ENCODE data around the gene HECTD4.
"Not testable (repeated sequence)": the region's sequence is repeated elsewhere in the genome, so short reads cannot be mapped to it uniquely, and the experiment has no call there.

The HECTD4 gene

GRCh38 chr12:112353393-112353792 is 28.8 kb downstream of the HECTD4 start:
- DNase-seq (ENCODE audit: low spot score): no peak

- DNase-seq (ENCODE audit: low spot score): no peak
Measured at GRCh38 chr12:112352921-112353320, 29.3 kb downstream of the HECTD4 start.

DNA sequence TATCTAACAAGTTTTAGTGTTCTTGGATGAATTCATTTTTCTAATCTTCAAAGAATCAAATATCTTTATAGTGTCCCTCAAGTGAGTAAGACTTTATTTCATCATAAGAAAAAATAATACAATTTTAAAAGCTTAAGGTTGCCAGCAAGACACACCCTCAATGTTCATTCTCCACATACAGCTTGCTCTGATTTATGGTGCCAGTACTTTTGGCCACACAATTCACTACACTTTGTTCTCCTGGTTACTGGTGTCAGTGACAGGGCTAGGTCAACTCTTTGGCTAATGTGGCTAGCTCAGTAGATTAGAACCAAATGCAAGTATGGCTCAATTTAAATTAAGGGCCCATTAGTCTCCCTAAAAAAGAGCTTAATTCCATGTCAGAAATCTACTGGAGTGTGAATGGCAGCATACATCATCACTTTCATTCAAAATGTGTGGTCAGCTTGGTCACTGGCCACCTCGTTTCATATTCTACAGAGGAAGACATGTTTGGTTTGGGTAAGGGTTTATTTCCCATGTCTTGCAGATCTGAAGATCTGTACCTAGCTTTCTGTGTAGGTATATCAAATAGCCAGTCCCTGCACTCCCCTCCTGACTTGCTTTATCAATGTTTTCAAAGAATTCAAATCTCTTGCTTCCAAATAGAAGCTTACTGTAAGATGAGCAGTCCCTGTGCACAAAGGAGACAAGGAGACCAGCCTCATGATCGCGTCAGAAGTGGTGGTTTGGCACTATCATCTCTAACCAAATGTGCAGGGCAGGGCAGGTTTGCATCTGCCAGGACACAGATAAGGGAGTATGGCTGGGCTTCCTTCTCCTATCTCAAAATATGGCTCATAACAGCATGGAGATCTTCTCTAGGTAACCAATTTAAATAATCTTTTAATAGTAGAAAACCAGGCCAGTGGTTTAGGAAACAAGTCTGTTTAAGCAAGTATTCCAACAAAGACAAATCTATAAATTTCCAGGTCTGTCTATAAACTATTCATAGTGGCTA is 31.3 kb downstream of the HECTD4 start:
- no peak for DNase-seq (ENCODE audit: low spot score)

GRCh38 chr12:112349431-112349830 is 32.8 kb downstream of the HECTD4 start:
- no peak for DNase-seq (ENCODE audit: low spot score)

GRCh38 chr12:112348926-112349325 is 33.3 kb downstream of the HECTD4 start:
- not testable (repeated sequence) for DNase-seq (ENCODE audit: low spot score)

DNA sequence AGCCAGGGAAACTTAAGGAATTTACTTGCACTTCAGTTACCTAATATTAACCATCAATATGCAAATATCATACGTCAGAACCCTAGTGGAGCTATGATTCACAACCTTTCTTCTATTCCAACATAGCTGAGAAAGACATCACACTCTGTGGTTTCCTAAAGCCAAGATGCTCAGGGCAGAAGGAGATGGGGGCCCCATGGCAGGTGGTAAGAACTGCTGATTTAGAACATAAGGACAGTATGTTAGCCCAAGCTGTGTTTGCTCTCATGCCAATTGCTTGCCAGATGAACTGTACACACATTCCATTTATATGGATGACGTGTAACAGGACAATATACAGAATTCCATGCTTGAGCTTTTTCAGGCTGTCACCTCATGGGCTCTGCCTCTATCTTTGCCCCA is 34.6 kb downstream of the HECTD4 start:
- peak; percentile 19 for DNase-seq (ENCODE audit: low spot score)

GRCh38 chr12:112346194-112346593 is 36.0 kb downstream of the HECTD4 start:
- DNase-seq (ENCODE audit: low spot score): no peak

DNA sequence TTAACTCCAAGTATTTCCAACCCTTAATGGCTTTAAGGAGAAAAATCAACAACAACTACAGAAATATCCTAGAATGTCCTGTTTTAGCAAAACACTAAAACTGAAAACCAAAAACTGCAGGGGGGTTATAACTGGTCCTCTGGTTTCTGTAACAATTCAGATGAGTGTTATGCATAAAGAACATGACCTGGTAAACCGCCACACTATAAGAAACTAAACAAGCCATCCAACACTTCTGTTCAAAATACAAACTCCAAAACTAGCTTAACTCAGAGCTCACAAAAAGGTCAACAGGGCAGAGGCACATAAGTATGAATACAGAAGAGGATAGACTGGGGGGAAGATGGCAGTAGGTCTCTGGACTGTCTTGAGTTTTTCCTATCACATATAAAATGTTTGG is 38.0 kb downstream of the HECTD4 start:
- DNase-seq (ENCODE audit: low spot score): no peak

GRCh38 chr12:112342587-112342986 is 39.6 kb downstream of the HECTD4 start:
- DNase-seq (ENCODE audit: low spot score): no peak

DNA sequence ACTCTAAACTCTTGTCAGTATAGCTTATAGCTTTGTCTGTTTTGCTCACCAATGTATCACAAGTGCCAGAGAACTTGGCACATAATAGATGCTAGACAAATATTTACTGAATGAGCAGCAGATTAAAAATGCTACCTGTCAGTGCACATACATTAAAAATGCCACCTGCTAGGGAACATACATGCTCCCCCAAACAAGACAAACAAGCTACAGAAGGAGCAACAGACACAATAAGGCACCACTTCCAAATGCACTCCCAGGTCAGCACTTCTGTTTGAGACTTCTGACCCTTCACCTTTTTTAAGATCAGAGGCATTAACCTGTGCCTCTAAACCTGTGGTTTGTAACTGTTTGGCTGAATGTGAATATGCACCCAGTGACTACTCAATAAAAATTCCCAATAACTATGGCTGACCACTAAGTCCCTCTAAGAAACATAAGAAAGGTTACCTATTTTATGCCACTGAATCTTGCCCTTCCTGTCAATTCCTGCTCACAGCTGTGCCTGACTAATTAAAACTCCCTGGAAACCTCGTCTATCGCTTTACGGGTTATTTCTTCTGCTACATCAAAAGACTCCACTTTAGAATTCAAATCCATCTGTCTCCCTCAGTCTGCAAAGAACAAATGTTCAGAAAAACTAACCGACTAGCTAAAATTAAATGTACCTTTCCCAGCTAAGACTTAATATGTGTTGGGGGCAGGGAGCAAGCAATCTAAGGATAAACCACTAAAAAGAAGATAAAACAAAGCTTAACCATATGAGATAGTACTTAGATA is 41.0 kb downstream of the HECTD4 start:
- no peak for DNase-seq (ENCODE audit: low spot score)

DNA sequence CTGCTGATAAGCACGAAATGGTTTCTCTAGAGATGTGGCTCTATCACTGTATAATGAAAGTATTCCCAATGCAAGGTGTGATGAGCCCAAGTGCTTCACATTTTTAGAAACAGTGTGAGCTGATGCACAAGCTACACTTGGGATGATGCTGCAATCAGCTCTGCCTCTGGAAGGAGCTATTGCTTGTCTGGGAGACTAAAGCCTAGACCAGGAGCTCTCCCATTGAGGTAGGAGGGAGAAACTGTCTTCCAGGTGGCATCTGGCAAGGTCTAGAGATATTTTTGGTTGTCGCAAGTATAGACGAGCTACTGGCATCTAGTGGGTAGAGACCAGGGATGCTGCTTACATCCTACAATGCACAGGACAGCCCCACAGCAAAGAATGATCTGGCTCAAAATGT is 42.0 kb downstream of the HECTD4 start:
- no peak for DNase-seq (ENCODE audit: low spot score)

DNA sequence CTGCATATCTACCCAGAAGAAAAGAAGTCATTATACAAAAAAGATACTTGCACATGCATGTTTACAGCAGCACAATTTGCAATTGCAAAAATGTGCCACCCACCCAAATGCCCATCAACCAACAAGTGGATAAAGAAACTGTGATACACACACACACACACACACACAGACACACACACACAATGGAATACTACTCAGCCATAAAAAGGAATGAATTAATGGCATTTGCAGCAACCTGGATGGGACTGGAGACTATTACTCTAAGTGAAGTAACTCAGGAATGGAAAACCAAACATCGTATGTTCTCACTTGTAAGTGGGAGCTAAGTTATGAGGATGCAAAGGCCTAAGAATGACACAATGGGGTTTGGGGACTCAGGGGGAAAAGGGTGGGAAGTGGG is 47.2 kb downstream of the HECTD4 start:
- not testable (repeated sequence) for DNase-seq (ENCODE audit: low spot score)

- no peak for DNase-seq (ENCODE audit: low spot score)
Measured at GRCh38 chr12:112333019-112333418, 49.2 kb downstream of the HECTD4 start.

DNA sequence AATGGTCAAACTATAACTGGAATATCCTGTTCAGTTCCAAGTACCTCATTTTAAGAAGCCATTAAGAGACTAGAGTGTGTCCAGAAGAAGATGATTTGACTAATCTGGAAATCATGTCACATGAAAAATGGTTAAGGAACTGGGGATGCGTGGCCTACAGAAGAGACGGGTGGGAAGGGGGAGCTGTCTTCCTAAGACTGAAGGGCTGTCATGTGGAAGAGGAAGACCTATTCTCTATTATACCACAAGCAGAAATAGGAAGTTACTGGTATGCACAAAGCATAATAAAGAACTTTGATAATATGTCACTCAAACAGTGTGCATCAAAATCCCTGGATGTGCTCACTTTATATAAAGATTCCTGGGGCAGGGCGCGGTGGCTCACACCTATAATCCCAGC is 50.3 kb downstream of the HECTD4 start:
- DNase-seq (ENCODE audit: low spot score): no peak

DNA sequence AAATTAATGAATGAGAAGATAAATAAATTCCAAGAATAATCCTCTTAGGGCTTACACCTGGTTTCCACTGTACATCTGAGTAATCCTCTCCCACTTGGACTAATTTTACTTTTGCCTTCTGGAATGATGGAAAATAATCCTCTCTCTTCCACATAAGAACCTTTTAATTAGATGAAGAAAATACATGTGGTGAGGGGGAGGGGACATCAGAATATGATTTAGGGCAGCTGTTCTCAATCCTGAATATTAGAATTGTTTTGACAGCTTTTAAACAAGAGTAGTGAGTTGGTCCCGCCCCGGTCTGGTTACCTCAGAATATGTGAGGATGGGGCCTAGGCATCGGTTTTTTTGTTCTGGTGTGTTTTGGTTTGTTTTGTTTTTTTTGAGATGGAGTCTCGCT is 51.5 kb downstream of the HECTD4 start:
- DNase-seq (ENCODE audit: low spot score): no peak

- no peak for DNase-seq (ENCODE audit: low spot score)
Measured at GRCh38 chr12:112328456-112329124, 53.6 kb downstream of the HECTD4 start.

- no peak for DNase-seq (ENCODE audit: low spot score)
Measured at GRCh38 chr12:112327209-112327938, 54.9 kb downstream of the HECTD4 start.

- DNase-seq (ENCODE audit: low spot score): no peak
Measured at GRCh38 chr12:112325622-112326207, 56.5 kb downstream of the HECTD4 start.

- DNase-seq (ENCODE audit: low spot score): no peak
Measured at GRCh38 chr12:112325157-112325556, 57.1 kb downstream of the HECTD4 start.

GRCh38 chr12:112322882-112323547 is 59.2 kb downstream of the HECTD4 start:
- no peak for DNase-seq (ENCODE audit: low spot score)

DNA sequence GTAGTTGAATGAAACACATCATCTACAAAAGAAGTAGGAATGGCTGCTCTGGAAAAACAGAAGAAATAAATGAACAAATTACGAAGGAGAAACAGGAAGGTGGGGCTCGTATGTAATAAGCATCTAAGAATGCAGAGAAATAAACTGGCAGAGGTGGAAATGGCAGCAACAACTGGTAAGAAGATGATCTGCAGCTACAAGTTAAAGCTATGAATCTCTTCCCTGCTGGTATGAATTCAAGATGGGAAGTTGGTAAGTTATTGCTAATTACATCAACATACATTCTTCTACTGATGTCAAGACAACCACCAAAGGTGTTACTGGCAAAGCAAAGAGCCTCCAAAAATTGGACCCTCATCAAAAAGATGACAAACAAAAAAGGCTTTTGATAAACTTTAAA is 59.8 kb downstream of the HECTD4 start:
- DNase-seq (ENCODE audit: low spot score): no peak
